Measurements from ENCODE around the gene PPL.

The PPL gene

GRCh38 chr16:4868535-4868934, 68.4 kb downstream of the PPL start:
- in situ Hi-C loops (cut with MboI; ENCODE audit: low sequenced_read_pairs): no loop called here

DNA sequence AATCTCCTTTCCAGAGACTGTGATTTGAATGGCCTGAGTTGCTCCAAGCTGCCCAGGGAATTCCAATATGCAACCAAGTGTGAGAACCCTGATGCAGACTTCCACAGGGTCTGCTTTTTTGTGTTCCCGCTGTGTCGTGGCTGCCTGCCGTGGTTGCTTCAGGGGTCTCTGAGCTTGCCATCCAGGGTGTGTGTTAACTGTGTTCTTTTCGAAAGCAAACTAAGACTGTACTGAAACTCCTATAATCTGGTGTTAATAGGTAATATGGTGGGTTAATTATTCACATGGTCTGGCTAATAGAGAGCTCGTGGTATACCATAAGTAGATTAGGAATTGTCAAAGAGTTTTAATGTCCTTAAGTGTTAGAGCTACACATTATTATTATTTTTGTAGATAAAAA, 68.9 kb downstream of the PPL start:
- in situ Hi-C loops (cut with MboI; ENCODE audit: low sequenced_read_pairs): no loop called here

DNA sequence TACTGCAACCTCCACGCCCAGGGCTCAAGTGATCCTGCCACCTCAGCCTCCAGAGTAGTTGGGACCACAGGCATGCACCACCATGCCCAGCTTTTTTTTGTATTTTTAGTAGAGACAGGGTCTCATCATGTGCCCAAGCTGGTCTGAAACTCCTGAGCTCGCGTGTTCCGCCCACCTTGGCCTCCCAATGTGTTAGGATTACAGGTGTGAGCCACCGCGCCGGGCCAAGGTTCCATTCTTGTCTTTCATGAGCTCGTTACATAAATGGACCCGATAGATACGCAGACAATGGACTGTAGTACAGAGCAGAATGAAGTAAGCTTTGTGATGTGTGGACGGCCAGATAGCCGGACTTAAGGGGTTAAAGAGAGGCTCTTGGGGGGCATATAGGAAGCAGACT, 70.4 kb downstream of the PPL start:
- in situ Hi-C loops (cut with MboI; ENCODE audit: low sequenced_read_pairs): no loop called here

GRCh38 chr16:4865231-4865860, 71.6 kb downstream of the PPL start:
- in situ Hi-C loops (cut with MboI; ENCODE audit: low sequenced_read_pairs): no loop called here

GRCh38 chr16:4864728-4865127, 72.2 kb downstream of the PPL start:
- in situ Hi-C loops (cut with MboI; ENCODE audit: low sequenced_read_pairs): no loop called here

- in situ Hi-C loops (cut with MboI; ENCODE audit: low sequenced_read_pairs): no loop called here
Observed at GRCh38 chr16:4862639-4863038, 74.3 kb downstream of the PPL start.

GRCh38 chr16:4860727-4861342, 76.1 kb downstream of the PPL start:
- in situ Hi-C loops (cut with MboI; ENCODE audit: low sequenced_read_pairs): no loop called here

GRCh38 chr16:4859900-4860255, 77.1 kb downstream of the PPL start:
- in situ Hi-C loops (cut with MboI; ENCODE audit: low sequenced_read_pairs): no loop called here

DNA sequence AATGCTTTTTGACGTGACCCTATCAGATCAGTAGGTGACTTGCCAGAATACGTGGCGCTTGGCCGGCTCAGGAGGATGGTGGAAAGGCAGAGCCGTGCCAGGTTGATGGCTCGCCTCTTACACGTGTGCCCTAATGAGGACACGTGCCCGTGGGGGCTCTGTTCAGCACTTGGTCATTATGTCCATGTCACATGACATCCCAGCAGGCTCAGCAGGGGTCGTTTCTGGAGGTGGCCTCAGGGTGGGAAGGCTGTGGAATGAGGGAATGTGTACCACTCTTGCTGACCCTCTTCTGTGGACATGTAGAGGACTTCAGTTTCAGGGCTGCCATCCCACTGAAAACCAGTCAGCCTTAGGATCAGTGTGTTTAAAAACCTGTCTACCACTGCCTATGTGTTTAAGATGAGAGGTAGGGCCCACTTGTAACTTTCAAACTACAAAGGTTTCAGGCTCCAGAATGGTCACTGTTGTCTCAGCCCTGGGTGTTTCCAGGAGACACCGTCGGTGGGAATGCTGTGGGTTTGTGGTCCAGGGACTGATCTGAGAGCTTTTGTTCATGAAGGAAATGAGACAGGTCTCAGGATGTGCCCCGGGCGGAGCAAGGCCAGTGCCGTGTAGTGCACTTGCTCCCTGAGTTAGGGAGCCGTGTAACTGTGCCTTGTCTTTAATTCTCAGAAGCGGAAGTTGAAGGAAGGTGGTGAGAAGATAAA, 77.6 kb downstream of the PPL start:
- in situ Hi-C loops (cut with MboI; ENCODE audit: low sequenced_read_pairs): no loop called here

DNA sequence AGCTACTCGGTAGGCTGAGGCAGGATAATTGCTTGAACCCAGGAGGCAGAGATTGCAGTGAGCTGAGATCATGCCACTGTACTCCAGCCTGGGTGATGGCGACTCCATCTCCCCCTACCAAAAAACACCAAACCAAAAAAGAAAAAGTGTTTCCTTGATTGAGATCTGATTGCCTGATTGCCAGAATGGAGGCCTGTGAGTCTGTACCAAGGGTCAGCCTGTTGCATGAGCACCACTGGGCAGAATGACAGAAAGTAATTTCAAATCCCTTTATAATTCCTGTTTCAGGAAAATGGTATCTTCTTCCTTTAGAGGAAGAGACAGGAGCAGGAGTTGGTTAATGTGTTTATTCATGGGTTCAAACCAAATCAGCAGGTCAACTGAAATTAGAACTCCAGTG, 81.1 kb downstream of the PPL start:
- in situ Hi-C loops (cut with MboI; ENCODE audit: low sequenced_read_pairs): no loop called here

GRCh38 chr16:4855371-4855770, 81.6 kb downstream of the PPL start:
- in situ Hi-C loops (cut with MboI; ENCODE audit: low sequenced_read_pairs): no loop called here

- in situ Hi-C loops (cut with MboI; ENCODE audit: low sequenced_read_pairs): no loop called here
Observed at GRCh38 chr16:4852221-4852872, 84.6 kb downstream of the PPL start.

DNA sequence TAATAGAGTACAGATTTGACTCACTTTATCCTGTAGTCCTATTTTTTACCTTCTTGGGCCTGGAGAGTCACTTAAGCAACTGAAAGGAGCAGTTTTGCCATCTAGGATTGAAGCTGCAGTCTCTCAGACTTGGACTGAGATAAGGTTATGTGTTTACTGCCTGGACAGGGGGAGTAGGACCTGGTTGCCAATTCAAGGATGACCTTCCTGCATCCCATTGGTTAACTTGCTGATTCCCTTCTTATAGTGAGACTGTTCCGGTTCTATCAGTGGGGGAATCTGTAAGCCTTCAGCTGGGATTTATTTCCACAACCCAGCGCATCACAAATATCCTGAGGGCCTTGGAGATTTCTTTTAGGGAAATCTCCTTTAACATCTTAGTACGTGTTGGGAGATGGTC, 86.7 kb downstream of the PPL start:
- in situ Hi-C loops (cut with MboI; ENCODE audit: low sequenced_read_pairs): no loop called here

GRCh38 chr16:4847774-4848587, 89.0 kb downstream of the PPL start:
- in situ Hi-C loops (cut with MboI; ENCODE audit: low sequenced_read_pairs): no loop called here

DNA sequence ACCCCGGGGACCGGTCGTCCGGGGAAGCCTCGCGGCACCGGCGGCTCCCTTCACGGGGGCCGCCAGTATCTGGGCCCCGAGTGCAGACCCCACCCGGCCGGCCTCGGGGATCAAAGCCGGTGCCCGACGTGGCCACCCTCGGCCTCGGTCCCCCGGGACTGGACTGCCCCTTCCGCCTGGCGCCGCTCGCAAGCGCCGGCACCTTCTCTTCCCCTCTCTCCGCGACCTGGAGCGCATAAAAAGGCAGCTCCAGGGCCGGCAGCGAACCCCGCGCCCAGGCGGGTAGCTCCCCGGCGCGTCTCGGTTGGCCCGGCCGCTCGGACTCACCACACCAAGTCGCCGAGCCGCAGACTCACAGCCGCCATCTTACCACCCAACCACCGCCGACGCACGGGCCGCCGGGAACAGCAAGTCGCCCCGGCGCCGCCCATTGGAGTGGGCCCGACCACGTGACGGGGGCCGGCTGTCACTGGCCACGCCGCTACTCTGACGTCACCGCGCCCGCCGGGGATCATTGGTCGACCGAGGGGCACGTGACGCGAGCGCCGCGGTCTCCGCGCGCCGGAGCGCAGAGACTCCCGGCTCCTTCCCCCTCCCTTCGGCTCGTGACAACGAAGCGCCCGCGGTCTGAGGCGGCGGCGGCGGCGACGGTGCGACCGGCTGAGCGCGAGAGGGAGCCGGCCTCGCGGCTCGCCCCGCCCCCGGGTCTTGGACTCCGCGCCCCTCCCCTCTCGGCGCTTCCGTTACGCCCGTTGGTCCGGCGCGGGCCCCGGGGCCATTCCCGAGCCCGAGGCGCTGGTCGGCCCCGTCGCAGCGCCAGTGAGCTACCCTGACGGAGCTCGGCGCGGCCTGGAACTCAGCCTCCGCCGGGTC, 89.8 kb downstream of the PPL start, which contains the start of the genes GLYR1 and UBN1:
TSS of gene GLYR1 (minus strand) at position 388 of the 873 bp plus-strand sequence. CDS start at position 365, 23 bp downstream.
TSS of gene UBN1 (plus strand) at position 581 of the 873 bp plus-strand sequence. CDS start 5,437 bp downstream, outside the sequence.
- in situ Hi-C loops (cut with MboI; ENCODE audit: low sequenced_read_pairs): no loop called here

DNA sequence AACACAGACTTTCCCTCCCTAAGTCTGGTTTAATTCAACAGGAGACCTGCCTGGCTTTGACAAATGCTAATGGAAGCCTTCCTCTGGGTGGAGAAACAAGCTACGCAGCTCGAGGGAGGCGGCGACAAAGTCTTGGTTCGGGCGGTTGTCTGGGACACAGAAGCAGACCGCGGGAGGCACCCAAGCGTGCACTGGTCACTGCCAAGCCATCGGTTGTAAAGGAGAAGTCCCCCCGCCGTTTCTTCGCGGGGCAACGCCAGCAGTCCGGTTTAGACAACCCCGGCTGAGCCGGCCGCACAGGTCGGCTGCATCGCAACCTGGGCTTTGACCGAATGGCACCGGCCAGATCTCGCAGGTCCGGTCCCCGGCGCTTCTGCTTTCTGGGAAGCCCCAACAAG, 90.4 kb downstream of the PPL start:
- in situ Hi-C loops (cut with MboI; ENCODE audit: low sequenced_read_pairs): no loop called here

- in situ Hi-C loops (cut with MboI; ENCODE audit: low sequenced_read_pairs): no loop called here
Observed at GRCh38 chr16:4840984-4841383, 96.0 kb downstream of the PPL start.

GRCh38 chr16:4839942-4840341, 97.0 kb downstream of the PPL start:
- in situ Hi-C loops (cut with MboI; ENCODE audit: low sequenced_read_pairs): no loop called here

DNA sequence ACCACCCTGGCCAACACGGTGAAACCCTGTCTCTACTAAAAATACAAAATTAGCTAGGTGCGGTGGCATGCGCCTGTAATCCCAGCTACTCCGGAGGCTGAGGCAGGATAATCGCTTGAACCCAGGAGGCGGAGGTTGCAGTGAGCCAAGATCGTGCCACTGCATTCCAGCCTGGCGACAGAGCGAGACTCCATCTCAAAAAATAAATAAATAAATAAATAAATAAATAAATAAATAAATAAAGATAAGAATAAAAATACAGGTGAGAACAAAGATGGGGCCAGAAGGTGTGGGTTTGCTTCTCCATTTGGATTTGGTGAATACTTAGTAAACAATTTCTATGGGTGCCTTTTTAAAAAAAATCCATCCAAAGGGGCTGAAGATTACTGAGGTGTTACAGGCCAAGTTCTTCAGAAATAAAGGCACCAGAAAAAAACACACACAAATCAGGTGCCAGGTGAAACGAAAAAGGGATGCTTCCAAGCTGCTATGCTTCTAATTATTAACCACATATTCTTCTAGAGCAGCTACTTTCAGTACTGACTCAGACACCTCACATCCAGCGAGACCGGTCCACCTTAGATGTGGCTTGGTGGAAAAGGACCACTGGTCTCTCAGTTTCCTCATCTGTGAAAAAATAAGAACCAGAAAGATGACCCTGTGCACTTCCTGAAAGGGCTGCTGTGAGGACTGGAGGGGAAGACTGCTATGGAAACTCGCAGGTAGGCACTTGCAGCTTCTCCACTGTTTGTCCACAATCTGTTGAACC, 99.0 kb downstream of the PPL start:
- in situ Hi-C loops (cut with MboI; ENCODE audit: low sequenced_read_pairs): no loop called here

All from HL-60/S4 treated with retinoic acid at 250 ng/mL for 4 days and 3 days (cell line).